Renal pelvis (tissue), 12 donors: ENCODE measurements around the gene SAPCD1. TPM values are rescaled to one million over a fixed set of nuclear protein-coding genes. Genes with fewer than 3 reads are reported as not detected.

Source experiments
- DNase-seq: peaks from one replicate; pipeline ENCODE4 v3.0.0-alpha.2; 2013
- long read RNA-seq, 16 experiments: transcript quantifications; one replicate each; lab custom pipeline, GENCODE V29; 2026
- polyA plus RNA-seq, 3 donors: library from polyadenylated mRNA; unstranded; fragments of 120-200 nt; gene quantifications; one replicate each; pipeline ENCODE4 v1.2.1, GENCODE V29; 2013; ENCODE audit not compliant: insufficient read length in 3 of 3

Gene SAPCD1
- 10 to 100 TPM in 2 of 3 donors, 1 to 10 TPM in 1; 5.6 to 13.8 (median 10.7) TPM for polyA plus RNA-seq
- long read RNA-seq, donor 1, result 0 reads
- long read RNA-seq, donor 2, partial matches to known transcripts, result 0 of 2 reads
- long read RNA-seq, donor 2, other reads (novel, unspliced or antisense), result 0 of 2 reads
- long read RNA-seq, donor 3, result 0 reads
- long read RNA-seq, donor 4, partial matches to known transcripts, result 0 of 2 reads
- long read RNA-seq, donor 4, other reads (novel, unspliced or antisense), result 0 of 2 reads
- long read RNA-seq, donor 5, result 0 reads
- long read RNA-seq, donor 6, partial matches to known transcripts, result 0 of 3 reads
- long read RNA-seq, donor 6, other reads (novel, unspliced or antisense), result 0 of 3 reads
- long read RNA-seq, donor 7, result 0 reads
- long read RNA-seq, donor 8, result 0 reads
- long read RNA-seq, donor 9, partial matches to known transcripts, result 0 of 3 reads
- long read RNA-seq, donor 9, other reads (novel, unspliced or antisense), result 0 of 3 reads
- long read RNA-seq, donor 10, partial matches to known transcripts, result 0 of 2 reads
- long read RNA-seq, donor 10, other reads (novel, unspliced or antisense), result 0 of 2 reads
- long read RNA-seq, donor 11, result 0 reads
- long read RNA-seq, donor 12, partial matches to known transcripts, result 0 of 4 reads
- long read RNA-seq, donor 12, other reads (novel, unspliced or antisense), result 0 of 4 reads
- long read RNA-seq, donor 13, partial matches to known transcripts, result 0 of 1 reads
- long read RNA-seq, donor 13, other reads (novel, unspliced or antisense), result 0 of 1 reads
- long read RNA-seq, donor 14, partial matches to known transcripts, result 0 of 4 reads
- long read RNA-seq, donor 14, other reads (novel, unspliced or antisense), result 0 of 4 reads
- long read RNA-seq, donor 15, partial matches to known transcripts, result 0 of 3 reads
- long read RNA-seq, donor 15, other reads (novel, unspliced or antisense), result 0 of 3 reads
- long read RNA-seq, donor 16, partial matches to known transcripts, result 0 of 1 reads
- long read RNA-seq, donor 16, other reads (novel, unspliced or antisense), result 0 of 1 reads

DNA sequence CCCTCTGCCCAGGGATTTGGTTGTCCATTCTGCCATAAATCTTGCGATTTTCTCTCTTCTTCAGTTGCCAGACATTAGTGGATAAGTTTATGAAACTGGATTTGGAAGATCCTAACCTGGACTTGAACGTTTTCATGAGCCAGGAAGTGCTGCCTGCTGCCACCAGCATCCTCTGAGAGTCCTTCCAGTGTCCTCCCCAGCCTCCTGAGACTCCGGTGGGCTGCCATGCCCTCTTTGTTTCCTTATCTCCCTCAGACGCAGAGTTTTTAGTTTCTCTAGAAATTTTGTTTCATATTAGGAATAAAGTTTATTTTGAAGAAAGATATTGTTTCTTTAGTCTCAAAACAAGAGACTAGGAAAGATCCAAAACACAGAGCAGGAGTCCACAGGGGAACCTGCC, at the start of gene SAPCD1:
SAPCD1 (plus strand) TSS at position 301 of the 400 bp plus-strand sequence. CDS start 399 bp downstream, outside the sequence.
- DNase-seq, result no peak

DNA sequence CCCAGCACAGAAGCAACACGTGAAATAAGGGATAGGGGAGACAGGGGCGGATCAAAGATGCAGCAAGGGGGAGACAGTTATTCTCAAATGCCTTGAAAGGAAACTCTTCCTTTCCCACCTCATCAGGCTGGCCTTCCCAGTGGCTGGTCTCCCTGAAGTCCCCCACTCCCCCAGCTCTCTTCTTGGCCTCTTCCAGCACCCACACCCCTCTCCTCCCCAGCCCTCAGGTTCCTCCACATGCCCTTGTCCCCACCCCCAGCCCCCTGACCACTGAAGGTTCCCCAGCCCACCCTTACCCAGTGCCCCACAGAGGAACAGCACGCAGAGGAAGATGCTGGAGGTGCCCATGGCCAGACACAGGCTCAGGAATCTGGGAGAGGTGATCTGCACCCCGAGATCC, 49.0 kb upstream of the SAPCD1 start:
- DNase-seq, result no peak

DNA sequence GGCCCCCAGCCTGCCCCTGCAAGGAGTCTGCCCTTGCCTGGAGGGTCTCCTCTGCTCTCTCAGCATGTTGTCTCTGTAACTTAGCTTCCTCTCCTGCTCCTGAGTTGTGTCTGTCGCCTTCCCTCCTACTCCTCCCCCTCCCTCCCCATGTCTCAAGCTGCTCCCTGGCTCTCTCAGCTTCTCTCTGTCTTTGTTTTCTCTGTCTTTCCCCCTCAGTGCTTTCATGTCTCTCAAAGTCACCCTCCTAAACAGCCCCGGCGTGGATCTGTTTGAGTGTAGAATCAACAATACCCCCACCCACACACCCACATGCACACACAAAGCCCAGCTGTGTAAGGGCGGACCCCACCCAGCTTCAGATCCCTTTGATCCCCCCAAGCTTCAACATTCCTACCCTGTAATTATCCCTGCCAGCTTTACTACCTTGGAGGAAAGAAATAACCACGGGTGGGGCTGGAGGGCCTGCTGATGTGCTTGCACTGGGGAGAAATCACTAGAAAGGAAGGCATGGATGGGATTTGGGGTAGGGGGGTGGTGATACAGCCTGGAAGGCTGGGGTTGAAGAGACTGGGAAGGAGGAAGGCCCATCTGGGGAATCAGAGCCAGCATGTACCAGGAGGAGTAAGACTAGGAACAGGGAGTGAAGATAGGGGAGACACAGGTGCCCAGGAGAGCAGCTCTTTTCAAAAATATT, 48.3 kb upstream of the SAPCD1 start:
- DNase-seq, result peak; percentile 56

DNA sequence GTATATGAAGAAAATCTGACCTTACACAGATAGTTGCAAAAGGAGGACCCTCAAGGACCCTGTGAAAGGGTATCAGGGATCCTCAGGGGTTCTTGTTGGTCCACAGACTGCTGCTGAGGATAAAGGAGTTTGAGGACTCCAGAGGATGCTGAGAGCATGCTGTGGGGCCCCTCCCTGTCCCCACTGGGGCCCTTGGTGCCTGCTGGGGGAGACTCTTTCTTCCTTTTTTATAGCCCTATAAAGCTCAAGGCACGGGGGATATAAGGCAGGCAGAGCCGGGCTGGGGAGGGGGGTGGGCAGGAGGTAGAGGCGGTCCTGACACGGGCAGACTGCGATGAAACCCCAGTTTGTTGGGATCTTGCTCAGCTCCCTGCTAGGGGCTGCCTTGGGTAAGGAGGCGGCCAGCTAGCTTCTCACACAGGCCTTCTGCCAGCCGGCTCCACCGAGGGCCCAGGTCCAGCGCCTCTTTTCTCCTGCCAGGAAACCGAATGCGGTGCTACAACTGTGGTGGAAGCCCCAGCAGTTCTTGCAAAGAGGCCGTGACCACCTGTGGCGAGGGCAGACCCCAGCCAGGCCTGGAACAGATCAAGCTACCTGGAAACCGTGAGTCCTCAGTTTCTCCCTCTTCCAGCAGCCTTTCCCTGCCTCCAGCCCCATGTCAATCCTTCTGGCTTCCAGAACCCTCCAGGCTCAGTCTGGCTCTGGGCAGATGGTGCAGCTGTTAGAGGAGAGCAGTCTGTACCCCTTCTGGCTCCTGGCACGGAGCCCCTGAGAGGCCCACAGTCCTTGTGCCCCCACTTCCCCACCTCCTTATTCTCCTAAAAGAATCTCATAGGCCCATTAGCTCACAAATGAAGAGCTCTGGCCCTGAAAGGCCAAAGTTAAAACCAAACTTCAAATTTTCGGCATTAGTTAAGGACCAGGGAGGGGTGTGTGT, 47.2 kb upstream of the SAPCD1 start, which contains the start of gene LY6G6D:
LY6G6D (plus strand) TSS at position 327 of the 937 bp plus-strand sequence; CDS start at position 335, 8 bp downstream.
- no peak for DNase-seq

DNA sequence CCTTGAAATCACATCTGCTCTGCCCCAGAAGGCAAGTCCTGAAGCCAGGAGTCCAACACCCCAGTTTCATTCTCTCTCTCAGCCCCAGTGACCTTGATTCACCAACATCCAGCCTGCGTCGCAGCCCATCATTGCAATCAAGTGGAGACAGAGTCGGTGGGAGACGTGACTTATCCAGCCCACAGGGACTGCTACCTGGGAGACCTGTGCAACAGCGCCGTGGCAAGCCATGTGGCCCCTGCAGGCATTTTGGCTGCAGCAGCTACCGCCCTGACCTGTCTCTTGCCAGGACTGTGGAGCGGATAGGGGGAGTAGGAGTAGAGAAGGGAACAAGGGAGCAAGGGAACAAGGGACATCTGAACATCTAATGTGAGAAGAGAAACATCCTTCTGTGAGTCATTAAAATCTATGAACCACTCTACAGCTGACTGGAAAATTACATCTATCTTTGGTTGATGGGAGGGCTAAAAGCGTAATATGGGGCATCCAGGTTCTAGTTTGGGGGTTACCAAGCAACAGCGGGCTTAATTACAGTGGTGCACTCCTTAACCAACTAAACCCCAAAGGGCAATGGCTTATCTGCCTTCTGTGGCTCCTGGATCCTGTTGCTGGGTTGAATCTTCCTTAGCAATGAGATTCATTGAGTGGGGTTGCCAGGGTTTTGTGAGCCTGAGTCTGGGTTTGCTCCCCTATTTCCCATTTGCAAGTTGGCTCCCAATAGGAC, 44.8 kb upstream of the SAPCD1 start:
- DNase-seq, result no peak

DNA sequence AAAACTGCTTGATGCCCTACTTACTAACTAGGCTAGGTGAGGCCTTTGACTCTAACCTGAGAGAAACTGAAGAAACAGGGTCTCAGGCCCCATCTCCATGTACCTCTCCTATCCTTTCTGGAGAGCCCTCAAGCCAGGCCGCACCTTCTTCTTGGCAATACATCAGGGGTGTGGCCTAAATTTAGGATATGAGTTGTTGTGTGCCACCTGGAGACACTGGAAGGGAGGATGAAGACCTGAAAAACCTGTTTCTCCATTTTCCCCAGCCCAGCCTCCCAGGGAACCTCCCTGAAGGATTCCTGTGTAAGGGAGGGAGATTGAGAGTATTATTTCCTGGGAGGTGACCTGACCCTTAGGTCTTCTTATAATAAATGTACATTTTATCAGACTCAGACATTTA, 44.2 kb upstream of the SAPCD1 start:
- no peak for DNase-seq

DNA sequence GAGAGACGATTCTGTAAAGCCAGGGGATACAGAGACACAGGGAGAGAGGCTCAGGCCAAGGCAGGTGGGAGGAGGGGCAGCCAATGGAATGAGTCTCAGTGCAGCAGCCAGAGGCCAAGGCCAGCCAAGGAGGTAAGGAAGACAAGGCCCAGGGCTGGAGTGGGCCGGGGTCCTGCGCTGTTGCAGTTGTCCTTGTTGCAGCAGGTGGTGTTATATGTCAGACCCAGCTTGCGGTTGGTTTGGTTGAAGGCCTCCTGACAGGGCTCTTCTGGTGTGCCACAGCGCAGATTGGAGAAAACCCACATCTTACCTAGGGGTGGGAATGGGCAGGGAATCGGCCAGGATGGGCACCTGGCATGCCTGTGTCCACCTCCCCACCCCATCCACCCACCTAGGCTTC, 43.5 kb upstream of the SAPCD1 start:
- DNase-seq, result no peak

DNA sequence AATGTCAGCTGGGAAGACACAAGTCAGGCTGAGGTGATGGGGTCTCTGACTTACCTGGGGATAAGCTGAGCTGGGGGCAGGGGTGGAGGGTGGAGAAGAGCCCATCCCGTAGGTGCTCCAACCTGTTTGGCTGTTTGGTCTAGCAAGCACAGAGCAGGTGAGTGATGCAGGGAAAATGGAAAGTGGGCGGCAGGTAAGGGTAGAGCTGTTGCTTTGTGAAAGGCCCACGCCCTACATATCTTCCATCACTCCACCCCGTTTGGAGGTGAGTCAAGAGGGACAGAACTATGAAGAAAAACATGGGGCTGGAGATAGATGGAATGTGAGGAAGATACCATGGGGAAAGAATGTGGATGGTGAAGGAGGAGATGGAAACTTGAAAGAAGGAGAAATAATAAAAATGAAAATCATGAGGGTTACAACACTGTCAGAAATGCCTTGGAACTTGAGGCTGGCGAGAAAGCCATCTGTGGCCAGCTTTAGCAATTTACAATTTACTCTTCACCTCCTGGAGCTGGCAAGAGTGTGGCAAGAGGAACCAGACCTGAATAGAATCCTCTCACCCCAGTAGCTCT, 42.2 kb upstream of the SAPCD1 start:
- DNase-seq, result no peak

DNA sequence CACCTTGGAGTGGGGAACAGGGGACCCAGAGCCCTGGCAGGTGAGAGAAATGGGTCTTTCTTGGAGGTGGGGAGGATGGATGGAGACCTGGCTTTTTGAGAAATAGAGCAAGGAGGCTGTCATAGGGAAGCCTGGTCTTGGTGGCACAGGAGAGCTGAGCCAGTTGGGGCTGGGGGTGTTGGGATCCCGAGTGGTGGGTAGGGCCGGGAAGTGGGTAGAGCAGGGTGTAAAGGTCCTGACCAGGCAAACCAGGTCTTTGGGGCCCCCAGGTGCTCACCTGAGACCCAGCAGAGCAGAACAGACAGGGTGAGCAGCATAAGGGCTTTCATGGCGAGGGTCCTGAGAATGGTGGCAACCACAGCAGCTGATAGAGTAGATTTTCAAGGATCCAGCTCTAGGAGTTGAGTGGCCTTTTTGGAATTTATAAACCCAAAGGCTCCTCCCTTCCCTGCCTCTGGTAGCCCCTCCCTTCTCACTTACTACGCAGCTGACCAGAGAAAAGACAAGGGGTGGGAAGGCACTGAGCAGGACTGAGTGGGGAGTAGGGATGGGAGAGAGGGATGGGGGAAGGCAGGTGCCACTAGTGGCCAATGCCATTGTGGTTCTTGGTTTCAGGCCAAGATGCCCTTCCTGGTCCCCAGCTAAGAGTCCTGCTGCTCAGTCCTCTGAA, 41.0 kb upstream of the SAPCD1 start, which contains the start of gene LY6G6C:
LY6G6C (minus strand) TSS at position 396 of the 670 bp plus-strand sequence; CDS start at position 329, 67 bp downstream.
- DNase-seq, result no peak

DNA sequence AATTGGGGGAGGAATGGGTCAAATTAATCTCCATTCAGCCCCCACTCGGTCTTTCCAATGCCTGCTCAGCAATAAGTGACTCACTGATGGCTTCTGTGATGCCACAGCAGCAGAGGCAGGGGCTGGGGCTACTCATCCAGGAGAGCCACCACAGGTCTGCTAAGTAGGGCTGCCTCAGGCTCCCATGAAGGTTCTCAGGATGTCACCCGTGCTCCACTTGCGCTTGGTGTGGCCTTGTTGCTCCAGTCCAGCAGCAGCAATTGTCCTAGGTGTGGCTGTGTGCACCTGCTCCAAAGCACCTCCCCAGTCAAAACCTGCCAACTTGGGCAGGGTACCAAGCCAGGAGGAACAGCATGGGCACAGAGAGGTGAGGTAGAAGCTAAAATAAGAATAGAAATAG, 40.3 kb upstream of the SAPCD1 start:
- DNase-seq, result no peak

DNA sequence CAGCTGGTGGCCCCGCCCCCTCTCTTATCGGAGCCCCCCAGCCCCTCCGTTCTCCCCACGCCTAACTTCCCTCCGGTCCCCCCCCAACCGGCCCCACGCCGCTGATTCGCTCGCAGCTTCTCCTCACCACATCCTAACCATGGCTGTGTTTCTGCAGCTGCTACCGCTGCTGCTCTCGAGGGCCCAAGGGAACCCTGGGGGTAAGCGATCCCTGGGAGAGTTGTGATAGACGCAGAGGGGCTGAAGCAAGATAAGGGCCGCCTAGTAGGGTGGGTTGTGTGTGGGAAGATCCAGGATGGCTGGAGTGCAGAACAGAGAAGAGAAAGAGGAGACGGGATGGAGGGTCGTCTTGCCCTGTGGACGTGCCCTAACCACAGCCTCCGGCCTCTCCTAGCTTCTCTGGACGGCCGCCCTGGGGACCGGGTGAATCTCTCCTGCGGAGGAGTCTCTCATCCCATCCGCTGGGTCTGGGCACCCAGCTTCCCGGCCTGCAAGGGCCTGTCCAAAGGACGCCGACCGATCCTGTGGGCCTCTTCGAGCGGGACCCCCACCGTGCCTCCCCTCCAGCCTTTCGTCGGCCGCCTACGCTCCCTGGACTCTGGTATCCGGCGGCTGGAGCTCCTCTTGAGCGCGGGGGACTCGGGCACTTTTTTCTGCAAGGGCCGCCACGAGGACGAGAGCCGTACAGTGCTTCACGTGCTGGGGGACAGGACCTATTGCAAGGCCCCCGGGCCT, 39.0 kb upstream of the SAPCD1 start, which contains the start of gene MPIG6B:
MPIG6B (plus strand) TSS at position 129 of the 735 bp plus-strand sequence; CDS start at position 140, 11 bp downstream.
- DNase-seq, result no peak

DNA sequence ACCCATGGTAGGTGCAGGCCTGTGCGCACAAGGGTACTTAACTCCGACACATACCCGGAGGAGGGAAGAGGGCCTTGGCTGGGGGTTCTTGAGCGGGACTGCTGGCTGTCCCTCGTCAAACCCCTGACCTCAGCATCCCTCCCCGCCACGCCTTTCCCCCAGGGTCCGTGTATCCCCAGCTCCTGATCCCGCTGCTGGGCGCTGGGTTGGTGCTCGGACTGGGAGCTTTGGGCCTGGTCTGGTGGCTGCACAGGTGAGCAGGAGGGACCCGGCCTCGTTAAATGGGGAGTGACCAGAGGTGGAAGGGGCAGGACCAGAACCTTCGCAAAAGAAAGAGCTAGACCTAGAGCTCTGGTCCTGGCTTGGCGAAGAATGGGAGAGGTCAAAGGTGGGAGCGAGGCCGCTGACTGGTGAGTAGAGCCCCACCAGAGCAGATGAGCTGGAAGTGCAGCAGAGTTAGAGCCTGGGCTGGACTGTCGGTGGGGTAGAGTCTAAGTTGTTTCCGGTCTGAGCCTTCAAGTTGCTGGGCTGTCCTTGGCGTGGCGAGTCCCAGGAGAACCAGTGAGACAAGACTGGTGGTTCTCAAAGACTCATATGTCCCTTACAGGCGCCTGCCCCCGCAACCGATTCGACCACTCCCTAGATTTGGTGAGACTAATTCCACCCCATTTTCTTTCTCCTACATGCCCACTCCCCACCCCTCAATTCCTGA, 38.3 kb upstream of the SAPCD1 start:
- no peak for DNase-seq

DNA sequence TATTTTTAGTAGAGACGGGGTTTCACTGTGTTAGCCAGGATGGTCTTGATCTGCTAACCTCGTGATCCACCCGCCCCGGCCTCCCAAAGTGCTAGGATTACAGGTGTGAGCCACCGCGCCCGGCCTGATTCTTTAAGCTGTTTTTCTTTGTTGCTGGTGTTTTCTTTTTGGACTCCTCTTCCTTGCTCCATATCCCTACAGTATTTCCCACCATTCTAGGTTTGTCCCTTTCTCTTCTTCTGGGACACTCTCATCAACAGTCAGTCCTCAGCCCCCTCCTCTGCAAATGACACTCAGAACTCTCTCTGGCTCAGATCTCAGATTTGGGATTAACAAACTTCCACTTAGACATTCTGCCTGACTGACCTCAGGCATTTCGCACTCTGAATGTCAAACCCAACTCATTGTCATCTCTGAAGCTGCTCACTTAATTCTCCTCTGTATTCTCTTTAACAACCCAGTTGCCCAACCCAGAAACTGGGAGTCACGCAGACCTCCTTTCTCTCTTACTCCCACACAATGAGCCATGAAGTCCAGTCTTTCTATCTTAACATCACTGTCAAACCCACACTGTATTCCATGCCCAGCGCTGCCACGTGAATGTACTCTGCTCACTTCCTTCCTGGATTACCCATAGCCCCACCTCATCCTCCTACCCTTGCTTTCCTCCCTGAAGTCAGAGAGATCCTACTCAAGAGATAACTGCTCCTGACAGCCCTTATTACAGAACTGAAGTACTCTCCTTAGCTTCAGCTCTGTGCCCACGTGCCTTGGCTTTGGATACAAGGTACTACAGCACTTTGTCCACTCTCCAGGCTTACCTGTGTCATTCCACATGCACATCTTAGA, 36.7 kb upstream of the SAPCD1 start:
- no peak for DNase-seq

DNA sequence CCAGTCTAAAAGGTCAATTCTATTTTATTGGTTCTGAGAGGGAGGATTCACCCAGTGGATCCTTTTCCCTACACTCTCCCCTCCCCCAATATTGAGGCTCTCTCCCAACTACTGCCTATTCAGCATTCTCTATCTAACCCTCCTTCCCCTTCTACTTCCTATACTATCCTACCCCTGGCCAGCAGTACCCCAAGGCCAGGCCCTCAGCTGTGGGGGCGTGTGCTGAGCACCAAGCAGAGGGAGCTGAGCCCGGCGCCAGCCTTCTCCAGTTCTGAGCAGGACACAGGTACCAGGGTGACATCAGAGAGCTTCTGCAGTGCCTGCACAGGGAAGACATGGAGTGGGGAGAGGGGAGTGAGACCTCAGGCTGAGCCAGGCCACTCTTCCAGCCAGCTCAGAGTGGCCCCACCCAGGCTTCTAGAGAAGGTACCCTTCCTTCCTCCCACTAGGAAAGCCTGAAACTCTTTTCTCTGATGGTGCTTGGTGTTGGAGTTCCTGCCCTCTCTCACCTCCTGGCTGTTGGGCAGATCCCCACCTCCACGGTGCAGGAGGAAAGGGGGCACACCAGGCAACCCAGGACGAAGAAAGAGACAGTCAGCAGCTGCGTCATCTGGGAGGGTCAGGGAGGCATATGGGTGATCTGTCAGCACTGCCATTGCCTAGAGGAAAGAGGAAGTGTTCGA, 35.3 kb upstream of the SAPCD1 start:
- DNase-seq, result no peak
